Inflammatory macrophage treated with lipopolysaccharide for 1 hour (primary cell): ENCODE data around the gene GALNT13.

Source experiments
- DNase-seq, 2 donors: peaks; one replicate each; pipeline ENCODE4 v3.0.0-alpha.2; 2020 to 2022

GALNT13 gene

GRCh38 chr2:153871231-153872221 lies at the start of gene GALNT13:
Gene GALNT13, plus strand, starts transcription at chr2:153871922.
- no peak for DNase-seq

GRCh38 chr2:153823880-153824279 lies 47.8 kb upstream of the GALNT13 start:
- no peak for DNase-seq

DNA sequence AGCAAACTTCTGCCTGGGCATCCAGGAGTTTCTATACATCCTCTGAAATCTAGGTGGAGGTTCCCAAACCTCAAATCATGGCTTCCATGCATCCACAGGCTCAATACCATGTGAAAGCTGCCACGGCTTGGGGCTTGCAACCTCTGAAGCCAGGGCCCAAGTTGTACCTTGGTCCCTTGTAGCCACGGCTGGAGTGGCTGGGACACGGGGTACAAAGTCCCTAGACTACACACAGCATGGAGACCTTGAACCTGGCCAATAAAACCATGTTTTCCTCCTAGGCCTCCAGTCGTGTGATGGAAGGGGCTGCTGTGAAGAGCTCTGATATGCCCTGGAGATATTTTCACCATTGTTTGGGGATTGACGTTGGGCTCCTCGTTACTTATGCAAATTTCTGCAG lies 43.4 kb upstream of the GALNT13 start:
- no peak for DNase-seq

DNA sequence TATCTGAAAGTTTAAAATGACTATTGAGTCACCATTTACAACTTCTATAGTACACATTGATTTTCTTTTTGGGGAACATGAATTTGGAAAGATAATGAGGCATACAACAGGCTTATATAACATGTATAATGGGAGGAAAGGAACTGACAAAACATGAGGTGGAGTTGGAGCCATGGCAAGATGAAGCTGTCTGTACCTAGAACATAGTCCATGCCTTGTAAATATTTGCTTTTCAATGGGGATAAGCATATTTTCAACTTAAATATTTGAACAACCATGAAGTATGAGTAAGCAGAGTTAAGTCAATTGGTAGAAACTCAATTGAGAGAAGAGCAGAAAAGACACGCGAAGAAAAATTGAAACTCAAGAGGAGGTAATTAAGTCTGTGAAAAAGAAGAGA lies 37.1 kb upstream of the GALNT13 start:
- no peak for DNase-seq

- no peak for DNase-seq
Measured at GRCh38 chr2:153858250-153858649, 13.5 kb upstream of the GALNT13 start.

- no peak for DNase-seq
Measured at GRCh38 chr2:153864022-153864421, 7.7 kb upstream of the GALNT13 start.

DNA sequence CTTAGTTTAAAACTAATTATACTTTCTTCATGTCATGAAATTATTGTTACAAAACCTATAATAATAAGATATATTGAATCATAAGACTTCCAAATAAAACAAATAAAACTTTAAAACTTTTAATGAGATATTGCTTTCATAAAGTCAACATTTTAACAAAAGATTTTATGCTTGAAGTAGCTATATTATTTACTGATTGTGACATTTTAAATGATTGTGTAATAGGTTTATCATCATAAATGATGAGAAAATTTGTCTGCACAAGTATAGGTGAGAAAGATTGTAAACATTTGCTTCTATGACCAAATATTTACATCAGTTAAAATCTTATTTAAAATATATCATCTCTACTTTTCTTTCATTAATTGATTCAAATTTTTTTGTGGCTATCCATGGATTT lies 5.1 kb upstream of the GALNT13 start:
- no peak for DNase-seq

DNA sequence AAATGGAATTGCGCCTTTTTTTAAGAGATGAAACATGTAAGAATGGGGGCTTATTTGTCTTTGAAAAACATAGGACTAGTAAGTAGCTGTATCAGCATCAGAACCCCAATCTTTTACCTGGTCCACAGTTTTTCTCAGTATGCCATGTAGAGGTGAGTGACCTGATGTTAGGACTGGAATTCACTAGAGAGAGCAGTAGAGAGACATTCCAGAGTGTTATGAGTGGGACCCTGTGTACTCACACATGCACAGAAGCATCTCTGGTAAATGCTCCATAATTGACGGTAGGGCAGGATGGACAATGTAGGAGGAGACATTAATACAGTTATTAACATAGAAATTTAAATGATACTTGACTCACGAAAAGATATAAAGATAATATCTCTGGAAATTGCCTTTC lies 1.4 kb upstream of the GALNT13 start:
- no peak for DNase-seq

DNA sequence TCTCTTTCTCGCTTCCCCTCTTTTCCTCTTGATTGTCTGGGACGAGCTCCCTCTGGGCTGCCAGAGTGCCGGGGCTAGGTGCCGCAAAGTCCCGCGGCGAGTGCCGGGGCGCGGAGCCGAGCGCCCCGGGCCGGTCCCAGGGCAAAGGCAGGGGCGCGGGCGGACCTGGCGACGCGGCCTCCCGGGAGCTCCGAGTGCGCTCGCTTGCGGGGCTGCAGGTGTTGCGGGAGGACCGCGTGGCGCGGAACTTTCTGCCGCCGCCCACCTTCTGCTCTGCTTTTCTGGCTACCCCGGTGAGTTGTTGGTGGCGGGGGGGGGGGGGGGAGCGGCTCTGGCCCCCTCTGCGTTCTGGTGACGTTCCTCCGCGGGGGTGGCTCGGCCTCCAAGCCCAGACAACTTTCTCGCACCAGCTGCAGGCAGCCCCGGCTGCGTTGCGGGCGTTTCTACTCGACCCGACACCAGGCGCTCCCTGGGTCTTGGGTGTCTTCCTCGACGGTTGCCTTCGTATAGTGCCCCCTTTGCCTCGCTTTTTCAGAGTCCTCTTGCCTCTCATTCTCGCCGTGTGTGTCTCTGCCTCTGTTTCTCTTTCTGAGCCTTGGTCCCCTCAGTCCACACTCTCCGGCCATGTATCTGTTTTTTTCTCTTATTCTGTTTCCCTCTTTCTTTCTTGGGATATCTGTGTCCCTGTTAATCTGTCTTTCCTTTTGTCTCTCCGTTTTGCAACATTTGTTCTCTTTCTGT lies 759 bp downstream of the GALNT13 start:
- no peak for DNase-seq

GRCh38 chr2:153873052-153874048 lies 1.6 kb downstream of the GALNT13 start:
- DNase-seq: no peak

DNA sequence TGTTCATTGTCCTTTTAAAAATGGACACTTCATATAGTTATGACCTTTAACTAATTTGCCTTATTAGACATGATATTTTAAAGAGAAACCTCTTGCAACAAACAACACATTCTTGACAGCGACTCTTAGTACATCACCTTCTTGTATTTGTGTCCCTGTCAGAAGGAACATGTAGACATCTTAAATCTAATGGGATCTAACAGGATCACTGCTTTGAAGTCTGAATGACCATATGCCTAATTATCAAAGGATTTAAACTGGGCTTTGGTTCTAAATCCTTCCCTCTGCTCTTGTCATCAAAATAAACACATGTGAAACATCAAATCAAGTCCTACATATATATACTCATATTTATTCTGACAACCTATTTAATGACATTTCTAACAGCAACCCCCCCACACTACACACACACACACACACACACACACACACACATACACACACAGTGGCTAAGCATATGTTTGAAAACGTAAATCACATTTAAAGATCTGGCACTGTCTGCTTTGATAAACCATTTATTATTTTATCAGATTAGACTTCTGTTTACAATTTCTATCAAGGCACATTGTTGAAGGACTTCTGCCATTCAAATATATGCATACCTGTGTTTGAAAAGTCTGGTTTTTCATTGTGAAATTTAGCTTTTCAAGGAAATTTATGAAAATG lies 4.2 kb downstream of the GALNT13 start:
- no peak for DNase-seq

GRCh38 chr2:153880926-153881325 lies 9.2 kb downstream of the GALNT13 start:
- no peak for DNase-seq

DNA sequence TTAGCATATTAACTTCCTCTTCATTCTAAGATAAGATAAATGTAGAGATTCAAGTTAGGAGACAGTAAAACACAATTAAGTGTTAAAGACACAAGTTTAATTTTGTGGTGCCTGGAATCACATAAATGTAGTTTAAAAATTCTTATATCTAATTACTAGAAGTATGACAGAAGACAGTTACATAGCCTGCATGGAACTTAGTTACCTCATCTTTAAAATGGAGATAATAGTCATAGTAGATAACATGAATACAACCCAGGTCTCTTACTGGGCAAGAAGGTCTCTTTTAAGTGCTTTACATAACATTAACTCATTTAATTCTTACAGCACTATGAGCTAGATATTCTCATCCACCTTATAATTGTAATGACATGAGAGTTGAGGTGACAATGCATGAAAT lies 15.1 kb downstream of the GALNT13 start:
- DNase-seq: no peak

- DNase-seq: no peak
Measured at GRCh38 chr2:153890576-153890975, 18.9 kb downstream of the GALNT13 start.

- DNase-seq: no peak
Measured at GRCh38 chr2:153891051-153891450, 19.3 kb downstream of the GALNT13 start.

DNA sequence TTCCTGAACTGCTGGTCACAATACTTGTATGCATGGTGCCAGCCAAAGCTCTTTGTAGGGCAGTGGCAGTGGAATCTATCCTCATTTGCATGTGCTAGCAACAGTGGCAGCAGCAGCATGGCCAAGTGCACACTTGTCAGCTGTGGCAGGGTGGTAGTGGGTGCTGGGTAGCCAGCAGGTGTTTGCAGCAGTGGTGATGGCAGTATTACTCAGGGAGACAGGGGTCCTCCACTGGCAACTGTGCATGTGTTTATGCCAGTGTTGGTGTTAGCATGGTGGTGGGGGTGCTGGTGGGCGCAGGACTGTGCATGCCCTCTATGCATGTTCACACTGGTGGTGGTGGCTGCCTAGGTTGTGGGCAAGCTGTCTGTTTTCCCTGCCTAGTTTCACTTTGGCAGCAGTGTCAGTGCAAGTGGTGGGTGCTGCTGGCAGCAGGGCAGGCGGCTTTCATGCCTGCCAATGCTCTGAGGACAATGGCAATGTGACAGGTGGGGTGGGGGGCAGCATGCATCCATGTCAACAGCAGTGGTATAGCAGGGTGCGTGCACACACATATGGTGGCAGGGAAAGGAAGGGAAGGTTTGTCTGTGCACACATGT lies 41.2 kb downstream of the GALNT13 start:
- no peak for DNase-seq

GRCh38 chr2:153917570-153917969 lies 45.8 kb downstream of the GALNT13 start:
- no peak for DNase-seq

DNA sequence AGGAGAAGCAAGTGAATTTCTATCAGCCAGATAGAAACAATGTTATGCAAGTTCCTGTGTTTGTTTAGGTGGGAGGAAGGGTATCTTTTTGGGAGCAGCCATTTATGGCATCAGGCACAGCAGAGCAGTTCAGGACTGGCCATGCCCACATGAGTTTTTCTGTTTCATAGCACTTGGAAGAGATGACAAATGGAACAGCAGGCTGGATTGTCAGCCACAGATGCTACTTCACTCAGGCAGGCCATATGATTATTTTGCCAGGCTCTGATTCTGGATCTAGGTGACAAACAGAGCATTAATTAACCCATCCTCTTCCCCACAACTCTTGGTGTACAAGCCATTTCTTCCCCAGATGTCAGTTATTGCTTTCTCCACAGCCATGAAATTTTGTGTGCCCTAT lies 63.8 kb downstream of the GALNT13 start:
- DNase-seq: no peak

GRCh38 chr2:153939124-153939796 lies 67.5 kb downstream of the GALNT13 start:
- DNase-seq: no peak

GRCh38 chr2:153940511-153940910 lies 68.8 kb downstream of the GALNT13 start:
- DNase-seq: no peak

GRCh38 chr2:153944800-153945199 lies 73.1 kb downstream of the GALNT13 start:
- DNase-seq: no peak
